ENCODE measurements around the gene CEP63.
"Not testable (repeated sequence)": the region's sequence is repeated elsewhere in the genome, so short reads cannot be mapped to it uniquely, and the experiment has no call there.

The CEP63 gene

GRCh38 chr3:134516905-134517304, 31.0 kb downstream of the CEP63 start:
- DNase-seq (ENCODE audit: low read depth) = no peak

GRCh38 chr3:134517791-134518190, 31.9 kb downstream of the CEP63 start:
- no peak for DNase-seq (ENCODE audit: low read depth)

GRCh38 chr3:134522541-134522940, 36.7 kb downstream of the CEP63 start:
- no peak for DNase-seq (ENCODE audit: low read depth)

- DNase-seq (ENCODE audit: low read depth) = no peak
Observed at GRCh38 chr3:134525293-134525692, 39.4 kb downstream of the CEP63 start.

- DNase-seq (ENCODE audit: low read depth) = no peak
Observed at GRCh38 chr3:134526319-134526718, 40.5 kb downstream of the CEP63 start.

- DNase-seq (ENCODE audit: low read depth) = no peak
Observed at GRCh38 chr3:134527037-134527436, 41.2 kb downstream of the CEP63 start.

- DNase-seq (ENCODE audit: low read depth) = no peak
Observed at GRCh38 chr3:134527538-134528186, 41.8 kb downstream of the CEP63 start.

GRCh38 chr3:134533493-134533892, 47.6 kb downstream of the CEP63 start:
- DNase-seq (ENCODE audit: low read depth) = no peak

GRCh38 chr3:134535186-134535970, 49.5 kb downstream of the CEP63 start:
- no peak for DNase-seq (ENCODE audit: low read depth)

- DNase-seq (ENCODE audit: low read depth) = no peak
Observed at GRCh38 chr3:134536781-134537180, 50.9 kb downstream of the CEP63 start.

GRCh38 chr3:134542287-134542958, 56.6 kb downstream of the CEP63 start:
- DNase-seq (ENCODE audit: low read depth) = no peak

GRCh38 chr3:134543113-134543512, 57.3 kb downstream of the CEP63 start:
- DNase-seq (ENCODE audit: low read depth) = no peak

GRCh38 chr3:134544316-134544715, 58.5 kb downstream of the CEP63 start:
- no peak for DNase-seq (ENCODE audit: low read depth)

- not testable (repeated sequence) for DNase-seq (ENCODE audit: low read depth)
Observed at GRCh38 chr3:134544783-134545182, 58.9 kb downstream of the CEP63 start.

- DNase-seq (ENCODE audit: low read depth) = no peak
Observed at GRCh38 chr3:134545818-134546217, 60.0 kb downstream of the CEP63 start.

GRCh38 chr3:134552784-134553183, 66.9 kb downstream of the CEP63 start:
- DNase-seq (ENCODE audit: low read depth) = no peak

- no peak for DNase-seq (ENCODE audit: low read depth)
Observed at GRCh38 chr3:134559591-134559990, 73.7 kb downstream of the CEP63 start.

- no peak for DNase-seq (ENCODE audit: low read depth)
Observed at GRCh38 chr3:134562055-134562454, 76.2 kb downstream of the CEP63 start.

GRCh38 chr3:134563601-134564000, 77.7 kb downstream of the CEP63 start:
- DNase-seq (ENCODE audit: low read depth) = no peak

- no peak for DNase-seq (ENCODE audit: low read depth)
Observed at GRCh38 chr3:134564991-134565390, 79.1 kb downstream of the CEP63 start.

- DNase-seq (ENCODE audit: low read depth) = no peak
Observed at GRCh38 chr3:134567605-134568004, 81.7 kb downstream of the CEP63 start.

GRCh38 chr3:134568790-134569189, 82.9 kb downstream of the CEP63 start:
- DNase-seq (ENCODE audit: low read depth) = no peak

- DNase-seq (ENCODE audit: low read depth) = not testable (repeated sequence)
Observed at GRCh38 chr3:134569899-134570298, 84.0 kb downstream of the CEP63 start.

All from fibroblast of the conjunctiva (primary cell).